ENCODE data around the gene KCNJ16.

DNA sequence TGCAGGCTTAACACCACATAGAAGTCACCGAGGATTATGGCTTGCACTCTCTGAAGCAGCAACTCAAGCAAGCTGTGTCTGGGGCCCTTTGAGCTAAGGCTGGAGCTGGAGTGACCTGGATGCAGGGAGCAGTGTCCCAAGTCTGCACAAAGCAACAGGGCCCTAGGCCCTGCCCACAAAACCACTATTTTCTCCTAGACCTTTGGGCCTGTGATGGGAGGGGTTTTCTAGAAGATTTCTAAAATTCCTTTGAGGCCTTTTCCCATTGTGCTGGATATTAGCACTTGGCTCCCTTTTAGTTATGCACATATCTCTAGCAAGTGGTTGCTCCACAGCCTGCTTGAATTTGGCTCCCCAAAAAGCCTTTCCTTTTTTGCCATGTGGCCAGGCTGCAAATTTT, 44.5 kb downstream of the KCNJ16 start:
- TF ChIP-seq, protein P1, sequence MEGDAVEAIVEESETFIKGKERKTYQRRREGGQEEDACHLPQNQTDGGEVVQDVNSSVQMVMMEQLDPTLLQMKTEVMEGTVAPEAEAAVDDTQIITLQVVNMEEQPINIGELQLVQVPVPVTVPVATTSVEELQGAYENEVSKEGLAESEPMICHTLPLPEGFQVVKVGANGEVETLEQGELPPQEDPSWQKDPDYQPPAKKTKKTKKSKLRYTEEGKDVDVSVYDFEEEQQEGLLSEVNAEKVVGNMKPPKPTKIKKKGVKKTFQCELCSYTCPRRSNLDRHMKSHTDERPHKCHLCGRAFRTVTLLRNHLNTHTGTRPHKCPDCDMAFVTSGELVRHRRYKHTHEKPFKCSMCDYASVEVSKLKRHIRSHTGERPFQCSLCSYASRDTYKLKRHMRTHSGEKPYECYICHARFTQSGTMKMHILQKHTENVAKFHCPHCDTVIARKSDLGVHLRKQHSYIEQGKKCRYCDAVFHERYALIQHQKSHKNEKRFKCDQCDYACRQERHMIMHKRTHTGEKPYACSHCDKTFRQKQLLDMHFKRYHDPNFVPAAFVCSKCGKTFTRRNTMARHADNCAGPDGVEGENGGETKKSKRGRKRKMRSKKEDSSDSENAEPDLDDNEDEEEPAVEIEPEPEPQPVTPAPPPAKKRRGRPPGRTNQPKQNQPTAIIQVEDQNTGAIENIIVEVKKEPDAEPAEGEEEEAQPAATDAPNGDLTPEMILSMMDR (IDR thresholded peaks at IDR 0.05) = no peak
- TF ChIP-seq ZFX (IDR thresholded peaks at IDR 0.05; ENCODE audit: borderline replicate concordance) = no peak

Data from 22Rv1 (cell line).